HepG2 (cell line): Measurements from ENCODE around the gene F8. TPM values are rescaled to one million over a fixed set of nuclear protein-coding genes. Genes with fewer than 3 reads are reported as not detected.

ENCODE experiments used
- AHDC1 ChIP-seq: sonication (generic); formaldehyde crosslinking; IDR thresholded peaks from 2 replicates; pipeline ENCODE4 v1.5.1; 2020; ENCODE audit warnings: mild to moderate bottlenecking, missing genetic modification reagents, borderline replicate concordance
- ARID3A ChIP-seq: IDR thresholded peaks from 2 replicates; pipeline ENCODE4 v1.6.1; 2012; ENCODE audit warnings: low read depth, low read length, improper control_type of control experiment
- ARNT ChIP-seq: fragments of 450-650 bp; IDR thresholded peaks from 2 replicates; pipeline ENCODE4 v1.6.1; 2017
- CBFB ChIP-seq: sonication (generic); formaldehyde crosslinking; IDR thresholded peaks from 2 replicates; pipeline ENCODE4 v1.4.0; 2020; ENCODE audit warnings: missing genetic modification reagents
- CREM ChIP-seq, 2 experiments: sonication (generic) in 1 of 2; formaldehyde crosslinking in 1 of 2; IDR thresholded peaks; 2 replicates each; pipeline versions ENCODE4 v1.4.0 to v1.6.1; 2016 to 2020; ENCODE audit warnings: antibody characterized with exemption in 1 of 2, mild to moderate bottlenecking in 1 of 2, missing genetic modification reagents in 1 of 2
- MLX ChIP-seq: IDR thresholded peaks from 2 replicates; pipeline ENCODE4 v1.6.1; 2016
- NFIB ChIP-seq: sonication (generic); formaldehyde crosslinking; IDR thresholded peaks from 2 replicates; pipeline ENCODE4 v1.9.0; 2021; ENCODE audit warnings: missing genetic modification reagents, mild to moderate bottlenecking, borderline replicate concordance
- NKX3-1 ChIP-seq: sonication (generic); formaldehyde crosslinking; IDR thresholded peaks from 2 replicates; pipeline ENCODE4 v1.5.0; 2020; ENCODE audit warnings: missing genetic modification reagents
- PHF5A ChIP-seq: IDR thresholded peaks from one replicate; pipeline ENCODE4 v1.6.1; 2018; ENCODE audit warnings: low read depth, missing genetic modification reagents; ENCODE audit not compliant: unreplicated experiment
- PLRG1 ChIP-seq: fragments of 450-650 bp; conservative IDR thresholded peaks from 2 replicates; pipeline ENCODE4 v1.6.1; 2016
- RNF219 ChIP-seq: sonication (generic); formaldehyde crosslinking; IDR thresholded peaks from 2 replicates; pipeline ENCODE4 v1.5.0; 2020; ENCODE audit warnings: mild to moderate bottlenecking, missing genetic modification reagents
- SAFB2 ChIP-seq: sonication (generic); formaldehyde crosslinking; IDR thresholded peaks from 2 replicates; pipeline ENCODE4 v1.5.1; 2020; ENCODE audit warnings: missing genetic modification reagents, low read depth, mild to moderate bottlenecking, borderline replicate concordance
- THAP7 ChIP-seq: sonication (generic); formaldehyde crosslinking; IDR thresholded peaks from 2 replicates; pipeline ENCODE4 v1.8.1; 2023; ENCODE audit warnings: mild to moderate bottlenecking, missing genetic modification reagents
- ZBTB44 ChIP-seq: sonication (generic); formaldehyde crosslinking; IDR thresholded peaks from 2 replicates; pipeline ENCODE4 v1.4.0; 2020; ENCODE audit warnings: missing genetic modification reagents
- ZNF562 ChIP-seq: sonication (generic); formaldehyde crosslinking; IDR thresholded peaks from 2 replicates; pipeline ENCODE4 v1.8.0; 2022; ENCODE audit warnings: missing genetic modification reagents, borderline replicate concordance
- ZNF563 ChIP-seq: sonication (generic); formaldehyde crosslinking; IDR thresholded peaks from 2 replicates; pipeline ENCODE4 v1.8.0; 2022; ENCODE audit warnings: mild to moderate bottlenecking, moderate library complexity, missing genetic modification reagents
- polyA plus RNA-seq, 8 experiments: library from polyadenylated mRNA; depleted of rRNA in 3 of 8; stranded (reverse) in 7 of 8; unstranded in 1 of 8; fragments of >200 nt; fragmentation: Illumina TruSeq in 4 of 8; extraction: Trizol in 4 of 8; gene quantifications; 2 replicates each; pipeline versions ENCODE4 v1.2.1 to v1.2.3, GENCODE V29; 2011 to 2016; ENCODE audit warnings: low read depth in 4 of 8, missing spikeins in 1 of 8, mixed read lengths in 1 of 8; ENCODE audit not compliant: insufficient read depth in 1 of 8
- total RNA-seq, 5 experiments: library from RNA; depleted of rRNA; stranded (reverse); fragments of >200 nt; fragmentation: Illumina TruSeq; extraction: Trizol; gene quantifications; 2 replicates each; pipeline ENCODE4 v1.2.3, GENCODE V29; 2016; ENCODE audit warnings: low read depth in 1 of 5

F8 gene
- total and polyA plus RNA-seq, 2 of the 13 experiments (the other 11 are each of a cell fraction or from before 2014, with no cell fraction given): 0.29 to 0.61 TPM

- TF ChIP-seq ZBTB44 (CRISPR knock-in tag) (no peak), SAFB2 (CRISPR knock-in tag) (no peak), ZNF563 (CRISPR knock-in tag) (no peak), PHF5A (peak; percentile 62), CBFB (CRISPR knock-in tag) (no peak), THAP7 (no peak), ZNF562 (no peak), CREM (IDR thresholded peaks at IDR 0.05) (peak; percentile 44; the same call in 1 of the 2 replicates), CREM (CRISPR knock-in tag; IDR thresholded peaks at IDR 0.05) (no peak), RNF219 (CRISPR knock-in tag) (no peak), ARID3A (no peak), PLRG1 (no peak), NKX3-1 (CRISPR knock-in tag) (no peak), ARNT (no peak), MLX (CRISPR knock-in tag) (no peak), NFIB (no peak), AHDC1 (CRISPR knock-in tag) (0 out of 2 replicates have a peak, but pooled peaks have one; percentile 37)
Measured at GRCh38 chrX:154799556-154800348, 222.8 kb downstream of the F8 start (continued).
